Measurements from ENCODE around the gene LIN7A. TPM values are rescaled to one million over a fixed set of nuclear protein-coding genes. Genes with fewer than 3 reads are reported as not detected.

LIN7A gene
- total and polyA plus RNA-seq, 2 of the 8 experiments (the other 6 are each of a cell fraction or from before 2014, with no cell fraction given), result 5.8 to 22.0 TPM

GRCh38 chr12:80849337-80849736 lies 88.4 kb downstream of the LIN7A start:
- H2AFZ ChIP-seq (ENCODE audit: low read length), result no peak overlapping the region
- H2BK5ac ChIP-seq (ENCODE audit: low read depth, low read length), result 0 out of 2 replicates have a peak overlapping the region, but pooled peaks have one; percentile 63
- H3K4me2 ChIP-seq (ENCODE audit: insufficient read depth in 1 of 2, low read depth in 2 of 2, low read length in 2 of 2), result no peak overlapping the region
- no peak for TF ChIP-seq SP2 (IDR thresholded peaks at IDR 0.05; ENCODE audit: low read length)
- no peak for TF ChIP-seq SAP30 (IDR thresholded peaks at IDR 0.05; ENCODE audit: insufficient read depth, insufficient replicate concordance, low read length)
- TF ChIP-seq SIRT6 (IDR thresholded peaks at IDR 0.05; ENCODE audit: low read length), result no peak
- no peak for TF ChIP-seq CHD2 (IDR thresholded peaks at IDR 0.05; ENCODE audit: low read length)
- TF ChIP-seq CBX8 (IDR thresholded peaks at IDR 0.05; ENCODE audit: borderline replicate concordance, low read depth, low read length), result no peak
- no peak for TF ChIP-seq YY1 (IDR thresholded peaks at IDR 0.05; ENCODE audit: low read depth, low read length)
- no peak for TF ChIP-seq KDM5A (IDR thresholded peaks at IDR 0.05; ENCODE audit: low read length)
- TF ChIP-seq NRF1 (IDR thresholded peaks at IDR 0.05; ENCODE audit: low read depth, low read length), result no peak
- TF ChIP-seq JUND (IDR thresholded peaks at IDR 0.05; ENCODE audit: low read length), result no peak
- no peak for TF ChIP-seq TBP (IDR thresholded peaks at IDR 0.05; ENCODE audit: low read depth, low read length)
- no peak for TF ChIP-seq RNF2 (IDR thresholded peaks at IDR 0.05; ENCODE audit: borderline replicate concordance, low read depth, low read length, missing control alignments, poor library complexity, severe bottlenecking)
- no peak for TF ChIP-seq EGR1 (IDR thresholded peaks at IDR 0.05; ENCODE audit: borderline replicate concordance, low read depth, low read length)
- TF ChIP-seq ATF2 (IDR thresholded peaks at IDR 0.05; ENCODE audit: low read length), result no peak
- no peak for TF ChIP-seq PHF8 (conservative IDR thresholded peaks at IDR 0.05; ENCODE audit: low read depth, low read length)

More at GRCh38 chr12:80849337-80849736, 88.4 kb downstream of the LIN7A start:
- H3K18ac ChIP-seq (ENCODE audit: extremely low read depth, low read length), result no peak overlapping the region
- no peak overlapping the region for H4K8ac ChIP-seq (ENCODE audit: extremely low read depth, insufficient read depth, low read length)
- H2BK15ac ChIP-seq (ENCODE audit: low read length), result no peak overlapping the region
- no peaks in the 10 kb centered on the region for H3K79me1 ChIP-seq (ENCODE audit: low read depth, low read length)
- no peak overlapping the region for H2AK5ac ChIP-seq (ENCODE audit: low read depth, low read length)
- H3K14ac ChIP-seq (ENCODE audit: insufficient read length), result no peak overlapping the region
- H3K23ac ChIP-seq (ENCODE audit: insufficient read length), result no peak overlapping the region
- peak overlapping the region; percentile 86 for H4K91ac ChIP-seq (replicated peaks; ENCODE audit: insufficient read length, low read length)
- DNase-seq (ENCODE audit: low read depth in 1 of 2, low spot score in 2 of 2) (no peak), FAIRE-seq (no peak)
- H4K20me1 ChIP-seq (replicated peaks in 1 of 2; ENCODE audit: control insufficient read depth in 1 of 2, insufficient read depth in 2 of 2, low read length in 2 of 2), result no peaks in the 10 kb centered on the region
- H3K79me2 ChIP-seq (ENCODE audit: control insufficient read depth in 1 of 2, insufficient read depth in 2 of 2, low read length in 2 of 2), result no peaks in the 10 kb centered on the region
- no peak overlapping the region for H3K56ac ChIP-seq (replicated peaks; ENCODE audit: insufficient read length, low read depth, low read length)
- H3K4ac ChIP-seq (replicated peaks; ENCODE audit: insufficient read length, low read depth, low read length), result no peak overlapping the region
- no peak overlapping the region for H3K4me3 ChIP-seq (ENCODE audit: extremely low read depth in 1 of 4, insufficient read depth in 2 of 4, low read depth in 3 of 4, low read length in 4 of 4)
- H3K27me3 ChIP-seq (replicated peaks in 1 of 4; ENCODE audit: control insufficient read depth in 3 of 4, extremely low read depth in 1 of 4, insufficient read depth in 3 of 4, low read length in 3 of 4), result no peaks in the 10 kb centered on the region
- peaks cover 0 to 16% (median 7%) of the 10 kb centered on the region in 4 experiments; a peak in 4 of 7 replicates for H3K4me1 ChIP-seq (replicated peaks in 1 of 4; ENCODE audit: control insufficient read depth in 3 of 4, insufficient read depth in 4 of 4, low read length in 3 of 4)
- CTCF ChIA-PET (ENCODE audit: partially characterized antibody), result interaction anchor here (0.6 to 1.5 kb wide), 3 partner anchors 8 to 28 kb away, joined by 3 read pairs; no protein-coding TSS in a partner anchor
- H2BK120ac ChIP-seq (replicated peaks; ENCODE audit: low read depth, low read length), result no peak overlapping the region
- H3K23me2 ChIP-seq (ENCODE audit: low read depth, low read length), result no peaks in the 10 kb centered on the region
- no peaks in the 10 kb centered on the region for H3K9me3 ChIP-seq (ENCODE audit: insufficient read depth in 2 of 2, low read depth in 1 of 2, low read length in 1 of 2)
- H3K36me3 ChIP-seq (ENCODE audit: control insufficient read depth in 2 of 4, insufficient read depth in 4 of 4, low read length in 3 of 4), result no peaks in the 10 kb centered on the region; a peak in 1 of 8 replicates
- no peak overlapping the region for H2BK20ac ChIP-seq (ENCODE audit: low read length)
- peak overlapping the region; percentile 64; the same call in 1 of the 2 replicates for H2BK12ac ChIP-seq (ENCODE audit: low read depth, low read length)
- no peak overlapping the region for H3K9ac ChIP-seq (replicated peaks in 1 of 4; ENCODE audit: extremely low read depth in 1 of 4, low read depth in 3 of 4, low read length in 3 of 4)
- POLR2A ChIA-PET (ENCODE audit: partially characterized antibody), result no interaction called here
- H4K5ac ChIP-seq (ENCODE audit: insufficient read length, low read depth, low read length), result no peak overlapping the region
- no peak overlapping the region for H3K27ac ChIP-seq (ENCODE audit: low read depth, low read length)
